Keratinocyte (primary cell): ENCODE results near the gene ELFN2. TPM values are rescaled to one million over a fixed set of nuclear protein-coding genes. Genes with fewer than 3 reads are reported as not detected.
A peak's percentile ranks its signal among the peaks of the same experiment; 100 is the strongest.

ENCODE experiments used
- DNase-seq: peaks from one replicate; pipeline ENCODE4 v3.0.0-alpha.2; 2011; ENCODE audit warnings: low read depth, missing footprints, low spot score
- FAIRE-seq: peaks from 2 replicates; lab custom pipeline; 2011; peaks lifted over from hg19 to GRCh38; lab: Jason Lieb, UNC
- H2AFZ ChIP-seq: 2 replicates; pipeline ENCODE4 v1.6.0; 2012; ENCODE audit warnings: low read length, control low read depth, inconsistent platforms; ENCODE audit not compliant: control insufficient read depth
- H3K27ac ChIP-seq: 2 replicates; pipeline ENCODE4 v1.5.1; 2011; ENCODE audit warnings: low read length; ENCODE audit not compliant: control insufficient read depth, insufficient read depth
- H3K27me3 ChIP-seq: 3 replicates; pipeline ENCODE4 v1.6.0; 2011; ENCODE audit warnings: low read length; ENCODE audit not compliant: control insufficient read depth, insufficient read depth; ENCODE audit errors: extremely low read depth
- H3K36me3 ChIP-seq, 2 experiments: 2 replicates in 1 of 2; 3 replicates in 1 of 2; pipeline ENCODE4 v1.5.1; 2011; ENCODE audit warnings: low read length in 2 of 2, mild to moderate bottlenecking in 1 of 2; ENCODE audit not compliant: control insufficient read depth in 2 of 2, insufficient read depth in 2 of 2; ENCODE audit errors: extremely low read depth in 1 of 2
- H3K4me1 ChIP-seq: 3 replicates; pipeline ENCODE4 v1.5.1; 2011; ENCODE audit warnings: low read length; ENCODE audit not compliant: control insufficient read depth, insufficient read depth; ENCODE audit errors: extremely low read depth
- H3K4me2 ChIP-seq: 3 replicates; pipeline ENCODE4 v1.6.0; 2011; ENCODE audit warnings: low read depth, low read length; ENCODE audit not compliant: control insufficient read depth, insufficient read depth; ENCODE audit errors: extremely low read depth
- H3K4me3 ChIP-seq, 3 experiments: fragments of 200-600 bp in 1 of 3; sonication (generic) in 1 of 3; 2 replicates in 2 of 3; 3 replicates in 1 of 3; pipeline ENCODE4 v1.5.1; 2011 to 2016; ENCODE audit warnings: low read length in 3 of 3, mild to moderate bottlenecking in 3 of 3, control low read depth in 2 of 3, inconsistent platforms in 1 of 3, low read depth in 1 of 3, mixed read lengths in 1 of 3, mixed run types in 1 of 3, moderate library complexity in 1 of 3; ENCODE audit not compliant: control insufficient read depth in 2 of 3, insufficient read depth in 2 of 3; ENCODE audit errors: extremely low read depth in 1 of 3
- H3K79me2 ChIP-seq: 2 replicates; pipeline ENCODE4 v1.6.0; 2012; ENCODE audit warnings: low read length; ENCODE audit not compliant: control insufficient read depth, insufficient read depth
- H3K9ac ChIP-seq: 3 replicates; pipeline ENCODE4 v1.6.0; 2011; ENCODE audit warnings: low read length; ENCODE audit not compliant: control insufficient read depth, insufficient read depth; ENCODE audit errors: extremely low read depth
- H3K9me1 ChIP-seq: 3 replicates; pipeline ENCODE4 v1.6.0; 2011; ENCODE audit warnings: low read length; ENCODE audit not compliant: control insufficient read depth, insufficient read depth; ENCODE audit errors: extremely low read depth
- H3K9me3 ChIP-seq: 2 replicates; pipeline ENCODE4 v1.5.1; 2012; ENCODE audit warnings: low read depth, low read length; ENCODE audit not compliant: control insufficient read depth
- H4K20me1 ChIP-seq: 3 replicates; pipeline ENCODE4 v1.6.0; 2011; ENCODE audit warnings: low read length; ENCODE audit not compliant: control insufficient read depth, insufficient read depth; ENCODE audit errors: extremely low read depth
- EZH2 ChIP-seq: IDR thresholded peaks from one replicate; pipeline ENCODE4 v1.6.1; 2012; ENCODE audit warnings: inconsistent platforms, mild to moderate bottlenecking, low read length, moderate library complexity
- dilution Hi-C: fragments of 300-500 bp; cut with MboI; formaldehyde crosslinking; loops from one replicate; pipeline ENCODE4 v1.7.0; 2020; ENCODE audit warnings: low sequenced_read_pairs; ENCODE audit not compliant: extremely low pct_ligation_motif_present
- polyA plus RNA-seq, 5 experiments: library from polyadenylated mRNA; depleted of rRNA in 3 of 5; stranded (reverse) in 3 of 5; stranded (forward) in 1 of 5; unstranded in 1 of 5; fragments of >200 nt; gene quantifications; 1 replicate in 1 of 5; 2 replicates in 3 of 5; 3 replicates in 1 of 5; pipeline versions ENCODE4 v1.2.1 to v1.2.3, GENCODE V29; 2011 to 2012; ENCODE audit warnings: missing spikeins in 2 of 5, low read depth in 1 of 5, low replicate concordance in 1 of 5
- TF ChIP-seq, protein P1 (sequence below), 3 experiments: IDR thresholded peaks in 1 of 3; conservative IDR thresholded peaks in 1 of 3; optimal IDR thresholded peaks in 1 of 3; 2 replicates in 2 of 3; 3 replicates in 1 of 3; pipeline versions ENCODE3 to v1.5.1; 2011; ENCODE audit warnings: low read length in 3 of 3, mild to moderate bottlenecking in 3 of 3, moderate library complexity in 2 of 3, control low read depth in 1 of 3, inconsistent platforms in 1 of 3; ENCODE audit not compliant: insufficient read depth in 2 of 3; ENCODE audit errors: extremely low read depth in 1 of 3

The ELFN2 gene
- polyA plus RNA-seq, 1 donor (not counting 4 experiments of a cell fraction or from before 2014, with no cell fraction given) = 0.13 TPM

- dilution Hi-C loops = no loop called here
- peak overlapping the region in 2 of 3 experiments; percentile 20 to 40 for H3K4me3 ChIP-seq
- H3K27ac ChIP-seq = no peak overlapping the region
- peaks cover 23% of the 10 kb centered on the region for H3K27me3 ChIP-seq
- H4K20me1 ChIP-seq = no peaks in the 10 kb centered on the region
- DNase-seq = no peak
- TF ChIP-seq EZH2 = no peak
- TF ChIP-seq, protein P1, sequence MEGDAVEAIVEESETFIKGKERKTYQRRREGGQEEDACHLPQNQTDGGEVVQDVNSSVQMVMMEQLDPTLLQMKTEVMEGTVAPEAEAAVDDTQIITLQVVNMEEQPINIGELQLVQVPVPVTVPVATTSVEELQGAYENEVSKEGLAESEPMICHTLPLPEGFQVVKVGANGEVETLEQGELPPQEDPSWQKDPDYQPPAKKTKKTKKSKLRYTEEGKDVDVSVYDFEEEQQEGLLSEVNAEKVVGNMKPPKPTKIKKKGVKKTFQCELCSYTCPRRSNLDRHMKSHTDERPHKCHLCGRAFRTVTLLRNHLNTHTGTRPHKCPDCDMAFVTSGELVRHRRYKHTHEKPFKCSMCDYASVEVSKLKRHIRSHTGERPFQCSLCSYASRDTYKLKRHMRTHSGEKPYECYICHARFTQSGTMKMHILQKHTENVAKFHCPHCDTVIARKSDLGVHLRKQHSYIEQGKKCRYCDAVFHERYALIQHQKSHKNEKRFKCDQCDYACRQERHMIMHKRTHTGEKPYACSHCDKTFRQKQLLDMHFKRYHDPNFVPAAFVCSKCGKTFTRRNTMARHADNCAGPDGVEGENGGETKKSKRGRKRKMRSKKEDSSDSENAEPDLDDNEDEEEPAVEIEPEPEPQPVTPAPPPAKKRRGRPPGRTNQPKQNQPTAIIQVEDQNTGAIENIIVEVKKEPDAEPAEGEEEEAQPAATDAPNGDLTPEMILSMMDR (optimal IDR thresholded peaks at IDR 0.05 in 1 of 3, IDR thresholded peaks at IDR 0.05 in 1 of 3, conservative IDR thresholded peaks at IDR 0.05 in 1 of 3; ENCODE audit: extremely low read depth in 1 of 3, insufficient read depth in 2 of 3, low read length in 3 of 3) = no peak
- H3K36me3 ChIP-seq = no peaks in the 10 kb centered on the region
- no peaks in the 10 kb centered on the region for H3K9me1 ChIP-seq
- peak overlapping the region; percentile 63 for H3K4me2 ChIP-seq
- peaks cover 38% of the 10 kb centered on the region for H3K4me1 ChIP-seq
- H3K79me2 ChIP-seq = no peaks in the 10 kb centered on the region
- H3K9ac ChIP-seq = no peak overlapping the region
- no peak for FAIRE-seq
- H3K9me3 ChIP-seq = no peaks in the 10 kb centered on the region
- H2AFZ ChIP-seq = peak overlapping the region; percentile 35
These were observed 93.4 kb downstream of the ELFN2 start for GRCh38 chr22:37333724-37334460.

GRCh38 chr22:37331856-37332536 lies 95.3 kb downstream of the ELFN2 start:
- no peaks in the 10 kb centered on the region for H3K9me1 ChIP-seq
- H3K27ac ChIP-seq = no peak overlapping the region
- no peak overlapping the region for H3K9ac ChIP-seq
- H3K4me1 ChIP-seq = peaks cover 52% of the 10 kb centered on the region
- DNase-seq = no peak
- H3K36me3 ChIP-seq = no peaks in the 10 kb centered on the region
- FAIRE-seq = no peak
- H3K27me3 ChIP-seq = peaks cover 23% of the 10 kb centered on the region
- dilution Hi-C loops = no loop called here
- no peaks in the 10 kb centered on the region for H3K79me2 ChIP-seq
- no peaks in the 10 kb centered on the region for H4K20me1 ChIP-seq
- no peak overlapping the region for H3K4me2 ChIP-seq
- no peak overlapping the region for H2AFZ ChIP-seq
- no peak for TF ChIP-seq EZH2
- TF ChIP-seq, protein P1 (optimal IDR thresholded peaks at IDR 0.05 in 1 of 3, IDR thresholded peaks at IDR 0.05 in 1 of 3, conservative IDR thresholded peaks at IDR 0.05 in 1 of 3; ENCODE audit: extremely low read depth in 1 of 3, insufficient read depth in 2 of 3, low read length in 3 of 3) = peak in 1 of 3 experiments; percentile 31
- H3K9me3 ChIP-seq = no peaks in the 10 kb centered on the region
- H3K4me3 ChIP-seq = no peak overlapping the region
